ENCODE measurements around the gene HNRNPL.

DNA sequence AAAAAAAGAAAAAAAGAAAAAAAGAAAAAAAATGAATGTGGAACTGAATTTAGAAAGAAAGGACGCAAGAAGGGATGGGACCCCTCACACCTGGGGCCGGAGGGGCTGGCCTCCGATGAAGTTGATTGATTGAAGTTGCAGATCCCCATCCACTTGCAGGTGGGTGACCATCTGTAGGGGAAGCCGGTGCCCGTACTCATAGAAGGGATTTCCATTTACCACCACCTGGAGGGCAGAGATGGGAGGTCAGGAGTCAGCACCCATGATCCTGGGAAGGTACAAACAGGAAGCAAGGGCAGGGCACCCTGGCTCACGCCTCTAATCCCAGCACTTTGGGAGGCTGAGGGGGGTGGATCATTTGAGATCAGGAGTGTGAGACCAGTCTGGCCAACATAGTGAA lies 43.4 kb downstream of the HNRNPL start:
- TF ChIP-seq, protein P1, sequence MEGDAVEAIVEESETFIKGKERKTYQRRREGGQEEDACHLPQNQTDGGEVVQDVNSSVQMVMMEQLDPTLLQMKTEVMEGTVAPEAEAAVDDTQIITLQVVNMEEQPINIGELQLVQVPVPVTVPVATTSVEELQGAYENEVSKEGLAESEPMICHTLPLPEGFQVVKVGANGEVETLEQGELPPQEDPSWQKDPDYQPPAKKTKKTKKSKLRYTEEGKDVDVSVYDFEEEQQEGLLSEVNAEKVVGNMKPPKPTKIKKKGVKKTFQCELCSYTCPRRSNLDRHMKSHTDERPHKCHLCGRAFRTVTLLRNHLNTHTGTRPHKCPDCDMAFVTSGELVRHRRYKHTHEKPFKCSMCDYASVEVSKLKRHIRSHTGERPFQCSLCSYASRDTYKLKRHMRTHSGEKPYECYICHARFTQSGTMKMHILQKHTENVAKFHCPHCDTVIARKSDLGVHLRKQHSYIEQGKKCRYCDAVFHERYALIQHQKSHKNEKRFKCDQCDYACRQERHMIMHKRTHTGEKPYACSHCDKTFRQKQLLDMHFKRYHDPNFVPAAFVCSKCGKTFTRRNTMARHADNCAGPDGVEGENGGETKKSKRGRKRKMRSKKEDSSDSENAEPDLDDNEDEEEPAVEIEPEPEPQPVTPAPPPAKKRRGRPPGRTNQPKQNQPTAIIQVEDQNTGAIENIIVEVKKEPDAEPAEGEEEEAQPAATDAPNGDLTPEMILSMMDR (IDR thresholded peaks at IDR 0.05): no peak
- no peak for TF ChIP-seq POLR2A (IDR thresholded peaks at IDR 0.05)
